HG03571 (cell line): ENCODE measurements around the gene NPPC.
"Not testable (repeated sequence)": the region's sequence is repeated elsewhere in the genome, so short reads cannot be mapped to it uniquely, and the experiment has no call there.

Experiments
- ATAC-seq: cut with Tn5 transposase; IDR thresholded peaks from one replicate; pipeline ENCODE4 v1.9.1; 2021; ENCODE audit not compliant: unreplicated experiment

The NPPC gene

GRCh38 chr2:231891514-231891905 lies 34.7 kb downstream of the NPPC start:
- no peak for ATAC-seq

GRCh38 chr2:231890896-231891513 lies 35.2 kb downstream of the NPPC start:
- ATAC-seq: no peak

- ATAC-seq: no peak
Observed at GRCh38 chr2:231887756-231888155, 38.4 kb downstream of the NPPC start.

GRCh38 chr2:231886071-231886681 lies 40.0 kb downstream of the NPPC start:
- no peak for ATAC-seq

- ATAC-seq: no peak
Observed at GRCh38 chr2:231884438-231885140, 41.6 kb downstream of the NPPC start.

- ATAC-seq: no peak
Observed at GRCh38 chr2:231883468-231883881, 42.7 kb downstream of the NPPC start.

- no peak for ATAC-seq
Observed at GRCh38 chr2:231882646-231883045, 43.5 kb downstream of the NPPC start.

GRCh38 chr2:231880371-231880770 lies 45.8 kb downstream of the NPPC start:
- ATAC-seq: not testable (repeated sequence)

- no peak for ATAC-seq
Observed at GRCh38 chr2:231879216-231879615, 47.0 kb downstream of the NPPC start.

- ATAC-seq: no peak
Observed at GRCh38 chr2:231877533-231878456, 48.4 kb downstream of the NPPC start.

GRCh38 chr2:231874944-231875343 lies 51.3 kb downstream of the NPPC start:
- ATAC-seq: no peak
